Karpas-422 (cell line): ENCODE data around the gene SAMD10. TPM values are rescaled to one million over a fixed set of nuclear protein-coding genes. Genes with fewer than 3 reads are reported as not detected.

Source experiments
- DNase-seq: peaks from one replicate; pipeline ENCODE4 v3.0.0-alpha.2; 2015
- H2AFZ ChIP-seq: fragments of 200-600 bp; sonication (generic); 2 replicates; pipeline ENCODE4 v1.6.1; 2014; ENCODE audit warnings: antibody characterized with exemption, low read length, mixed read lengths
- H3K27ac ChIP-seq: fragments of 200-600 bp; sonication (generic); 2 replicates; pipeline ENCODE4 v1.5.1; 2014; ENCODE audit warnings: mild to moderate bottlenecking, low read length, moderate library complexity
- H3K27me3 ChIP-seq: fragments of 200-600 bp; sonication (generic); 2 replicates; pipeline ENCODE4 v1.6.1; 2014; ENCODE audit warnings: low read length, mixed read lengths
- H3K36me3 ChIP-seq: fragments of 200-600 bp; sonication (generic); 2 replicates; pipeline ENCODE4 v1.6.1; 2014; ENCODE audit warnings: low read length, mixed read lengths; ENCODE audit not compliant: insufficient read depth
- H3K4me1 ChIP-seq: fragments of 200-600 bp; sonication (generic); 2 replicates; pipeline ENCODE4 v1.6.1; 2014; ENCODE audit warnings: mild to moderate bottlenecking, low read length, mixed read lengths
- H3K4me2 ChIP-seq: fragments of 200-600 bp; sonication (generic); 2 replicates; pipeline ENCODE4 v1.6.1; 2014; ENCODE audit warnings: low read length, low read depth, mild to moderate bottlenecking; ENCODE audit not compliant: poor library complexity, severe bottlenecking
- H3K4me3 ChIP-seq: fragments of 200-600 bp; sonication (generic); 2 replicates; pipeline ENCODE4 v1.5.1; 2014; ENCODE audit warnings: mild to moderate bottlenecking, antibody characterized with exemption, low read length, mixed read lengths
- H3K79me2 ChIP-seq: fragments of 200-600 bp; sonication (generic); 2 replicates; pipeline ENCODE4 v1.6.1; 2014; ENCODE audit warnings: mild to moderate bottlenecking, low read length, mixed read lengths
- H3K9ac ChIP-seq: fragments of 200-600 bp; sonication (generic); 2 replicates; pipeline ENCODE4 v1.6.0; 2014; ENCODE audit warnings: low read length
- H3K9me2 ChIP-seq: fragments of 200-600 bp; sonication (generic), shearing (Covaris generic); replicated peaks from 2 replicates; pipeline ENCODE4 v1.6.0; 2014; ENCODE audit warnings: mild to moderate bottlenecking, low read length, moderate library complexity; ENCODE audit not compliant: insufficient read depth
- H3K9me3 ChIP-seq: fragments of 300-700, 200-600 bp; sonication (generic); 2 replicates; pipeline ENCODE4 v1.6.1; 2014; ENCODE audit warnings: low read length, mixed read lengths
- H4K20me1 ChIP-seq: fragments of 200-600 bp; sonication (generic); 2 replicates; pipeline ENCODE4 v1.6.1; 2014; ENCODE audit warnings: mild to moderate bottlenecking, antibody characterized with exemption, low read length, low read depth; ENCODE audit not compliant: insufficient read depth
- total RNA-seq: library from RNA; depleted of rRNA; stranded (reverse); fragments of >200 nt; shearing (Covaris generic); gene quantifications from 2 replicates; pipeline ENCODE4 v1.2.3, GENCODE V29; 2014; ENCODE audit warnings: low replicate concordance

Gene SAMD10
- total RNA-seq, 1 experiment from 2014 or later = 11.7 TPM

DNA sequence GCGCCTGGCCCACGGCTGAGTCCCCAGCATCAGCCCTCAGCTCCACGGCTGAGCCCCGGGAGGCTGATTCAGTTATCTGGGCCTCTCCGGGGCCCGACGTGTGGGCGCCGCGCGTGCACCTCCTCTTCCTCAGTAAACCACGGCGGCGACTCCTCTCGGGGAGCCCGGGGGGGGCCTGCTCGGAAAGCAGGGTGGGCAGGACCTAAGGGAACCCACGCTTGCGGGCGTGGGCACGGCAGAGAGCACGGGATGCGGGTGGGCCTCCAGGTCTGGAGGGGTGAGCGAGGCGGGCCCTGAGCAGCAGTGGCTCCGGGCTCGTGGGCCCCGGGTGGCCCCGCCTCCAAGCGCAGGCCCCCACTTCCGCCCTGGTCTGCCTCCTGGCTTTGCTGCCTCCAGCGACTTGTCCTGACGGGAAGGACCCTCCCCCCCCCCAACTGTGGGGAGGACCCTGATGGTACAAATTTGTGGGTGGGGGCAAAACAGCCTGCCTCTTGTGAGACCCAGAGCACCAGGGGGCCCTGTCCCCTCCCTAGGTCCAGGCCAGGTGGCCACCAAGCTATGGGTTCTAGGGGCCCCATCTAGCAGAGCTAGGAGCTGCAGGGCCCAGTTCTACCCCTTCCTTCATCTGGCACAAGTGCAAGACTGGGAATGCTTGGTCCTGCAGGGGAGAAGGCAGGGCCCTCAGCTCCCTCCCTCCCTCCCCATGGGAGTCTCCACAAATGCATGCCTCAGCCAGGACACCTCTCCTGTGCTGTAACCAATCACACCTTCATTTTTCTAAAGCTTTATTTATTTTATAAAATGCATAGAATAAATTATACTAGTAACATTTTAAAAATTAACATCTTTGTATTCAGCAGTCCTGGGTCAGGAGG, 40.1 kb downstream of the SAMD10 start:
- peaks cover 4% of the 10 kb centered on the region; the same call in 1 of the 2 replicates for H4K20me1 ChIP-seq
- no peak overlapping the region for H3K4me3 ChIP-seq

DNA sequence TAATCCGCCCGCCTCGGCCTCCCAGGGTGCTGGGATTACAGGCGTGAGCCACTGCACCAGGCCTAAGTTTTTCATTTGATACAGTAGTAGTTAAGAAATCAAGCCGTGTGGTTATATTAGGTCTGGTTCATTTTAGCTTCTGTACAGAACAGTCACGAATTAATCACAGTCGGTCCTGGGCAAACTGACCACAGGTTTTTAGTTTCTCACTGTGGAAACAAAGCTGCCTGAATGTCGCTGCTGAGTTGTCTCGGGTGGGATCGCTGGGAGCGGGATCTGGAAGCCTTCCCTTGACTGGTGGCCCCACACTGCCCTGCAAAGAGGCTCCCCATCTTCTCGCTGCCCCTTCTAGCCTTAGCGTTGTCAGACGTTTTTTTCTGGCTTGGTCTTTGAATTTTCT, 41.8 kb downstream of the SAMD10 start:
- Histone ChIP-seq H3K4me3 (no peak overlapping the region), H3K4me1 (no peaks in the 10 kb centered on the region), H3K9me2 (no peaks in the 10 kb centered on the region), H3K9ac (no peak overlapping the region), H3K36me3 (0 out of 2 replicates have a peak, but pooled peaks cover under 1% of the 10 kb centered on the region), H3K27me3 (no peaks in the 10 kb centered on the region), H2AFZ (no peak overlapping the region), H3K27ac (no peak overlapping the region), H3K79me2 (no peaks in the 10 kb centered on the region), H4K20me1 (peaks cover 4% of the 10 kb centered on the region; the same call in 1 of the 2 replicates), H3K4me2 (no peak overlapping the region), H3K9me3 (no peaks in the 10 kb centered on the region)
- no peak for DNase-seq

More for the DNA sequence above, 40.1 kb downstream of the SAMD10 start:
- H3K4me1 ChIP-seq = no peaks in the 10 kb centered on the region
- no peak overlapping the region for H3K9ac ChIP-seq
- H2AFZ ChIP-seq = no peak overlapping the region
- 0 out of 2 replicates have a peak, but pooled peaks cover 4% of the 10 kb centered on the region for H3K36me3 ChIP-seq
- no peak for DNase-seq
- H3K79me2 ChIP-seq = no peaks in the 10 kb centered on the region
- no peaks in the 10 kb centered on the region for H3K9me3 ChIP-seq
- H3K9me2 ChIP-seq = no peaks in the 10 kb centered on the region
- H3K27me3 ChIP-seq = no peaks in the 10 kb centered on the region
- H3K27ac ChIP-seq = no peak overlapping the region
- H3K4me2 ChIP-seq = no peak overlapping the region

DNA sequence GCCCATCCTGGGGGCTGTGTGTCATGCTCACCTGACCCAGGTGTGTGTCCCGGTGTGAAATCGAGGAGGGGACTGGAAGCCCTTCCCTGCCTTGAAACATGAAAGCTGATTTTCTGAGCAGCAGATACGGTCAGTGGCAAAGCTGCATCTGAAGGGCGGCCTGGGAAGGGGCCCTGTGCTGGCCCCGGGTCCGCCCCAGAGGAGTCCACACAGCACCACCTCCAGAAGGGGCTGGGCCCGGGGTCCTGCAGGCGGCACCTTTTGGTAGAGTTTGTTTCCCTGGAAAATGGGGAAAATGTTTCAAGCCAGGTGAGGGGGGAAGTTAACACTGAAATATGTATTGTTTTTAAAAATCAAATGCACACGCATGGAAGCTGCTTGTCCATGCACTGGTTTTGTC, 44.0 kb downstream of the SAMD10 start:
- no peak overlapping the region for H3K27ac ChIP-seq
- no peak overlapping the region for H2AFZ ChIP-seq
- H3K4me3 ChIP-seq = no peak overlapping the region
- H4K20me1 ChIP-seq = no peaks in the 10 kb centered on the region
- H3K9ac ChIP-seq = no peak overlapping the region
- H3K36me3 ChIP-seq = 0 out of 2 replicates have a peak, but pooled peaks cover 2% of the 10 kb centered on the region
- no peaks in the 10 kb centered on the region for H3K9me3 ChIP-seq
- H3K79me2 ChIP-seq = no peaks in the 10 kb centered on the region
- H3K4me2 ChIP-seq = no peak overlapping the region
- DNase-seq = no peak
- no peaks in the 10 kb centered on the region for H3K9me2 ChIP-seq
- no peaks in the 10 kb centered on the region for H3K4me1 ChIP-seq
- H3K27me3 ChIP-seq = no peaks in the 10 kb centered on the region

DNA sequence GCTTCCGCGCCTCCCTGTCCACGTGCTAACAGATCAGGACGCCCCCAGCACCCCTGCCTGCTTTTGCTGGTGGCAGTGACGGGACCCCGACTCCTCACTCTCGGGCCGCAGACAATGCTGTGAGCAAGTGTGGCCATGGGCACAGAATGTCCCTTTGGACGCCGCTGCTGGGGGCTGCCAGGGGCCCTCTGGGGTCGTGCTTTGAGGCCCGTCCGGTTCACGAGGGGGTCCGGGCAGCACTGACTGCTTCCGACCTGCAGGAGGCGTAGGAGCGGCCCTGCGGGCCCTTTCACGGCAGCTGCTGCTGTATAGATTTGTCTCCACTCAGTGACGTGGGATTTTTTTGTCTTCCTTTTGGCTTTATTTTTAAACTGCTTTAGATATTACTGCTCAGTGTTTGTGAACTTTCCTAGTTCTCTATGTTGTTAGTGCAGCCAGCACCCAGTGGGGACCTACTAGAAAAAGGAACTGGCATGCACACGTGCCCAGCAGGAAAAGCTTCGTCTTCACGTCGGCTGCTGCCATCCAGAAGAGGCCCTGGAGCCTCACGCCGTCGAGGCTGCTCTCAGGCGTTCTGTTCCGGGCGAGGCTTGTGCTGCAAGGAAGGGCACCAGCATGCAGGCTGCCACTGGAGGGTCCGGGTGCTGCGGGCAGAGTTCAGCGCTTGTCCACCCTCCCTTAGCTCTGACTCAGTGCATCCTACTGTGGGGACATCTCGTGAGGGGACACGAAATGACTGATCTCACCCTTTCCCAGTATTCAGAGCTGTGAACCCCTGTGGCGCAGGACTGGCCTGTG, 45.0 kb downstream of the SAMD10 start:
- H3K27me3 ChIP-seq = no peaks in the 10 kb centered on the region
- H3K9ac ChIP-seq = no peak overlapping the region
- H3K9me3 ChIP-seq = no peaks in the 10 kb centered on the region
- no peak for DNase-seq
- no peaks in the 10 kb centered on the region for H3K9me2 ChIP-seq
- no peak overlapping the region for H3K27ac ChIP-seq
- no peaks in the 10 kb centered on the region for H3K79me2 ChIP-seq
- H3K4me2 ChIP-seq = no peak overlapping the region
- no peaks in the 10 kb centered on the region for H4K20me1 ChIP-seq
- 0 out of 2 replicates have a peak, but pooled peaks cover 2% of the 10 kb centered on the region for H3K36me3 ChIP-seq
- no peak overlapping the region for H3K4me3 ChIP-seq
- H2AFZ ChIP-seq = no peak overlapping the region
- H3K4me1 ChIP-seq = no peaks in the 10 kb centered on the region

DNA sequence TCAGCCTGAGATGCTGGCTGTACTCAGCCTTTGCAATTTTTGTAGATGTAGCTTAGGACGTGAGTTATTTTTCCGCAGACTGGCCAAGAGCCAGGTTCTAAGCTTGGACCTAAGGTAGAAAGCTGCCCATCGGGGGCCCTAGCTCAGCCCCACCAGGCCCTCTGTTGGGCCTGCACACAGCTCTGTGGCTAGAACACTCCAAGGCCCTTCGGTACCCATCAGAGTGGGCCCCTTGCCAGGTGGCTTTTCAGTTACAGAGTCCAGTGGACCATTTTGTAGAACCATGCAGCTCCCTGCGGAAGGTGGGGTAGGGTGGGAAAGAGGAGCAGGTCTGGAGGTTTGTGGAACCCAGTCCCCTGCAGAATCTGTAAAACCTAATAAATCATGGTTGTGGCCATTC, 45.8 kb downstream of the SAMD10 start:
- no peaks in the 10 kb centered on the region for H4K20me1 ChIP-seq
- no peak for DNase-seq

DNA sequence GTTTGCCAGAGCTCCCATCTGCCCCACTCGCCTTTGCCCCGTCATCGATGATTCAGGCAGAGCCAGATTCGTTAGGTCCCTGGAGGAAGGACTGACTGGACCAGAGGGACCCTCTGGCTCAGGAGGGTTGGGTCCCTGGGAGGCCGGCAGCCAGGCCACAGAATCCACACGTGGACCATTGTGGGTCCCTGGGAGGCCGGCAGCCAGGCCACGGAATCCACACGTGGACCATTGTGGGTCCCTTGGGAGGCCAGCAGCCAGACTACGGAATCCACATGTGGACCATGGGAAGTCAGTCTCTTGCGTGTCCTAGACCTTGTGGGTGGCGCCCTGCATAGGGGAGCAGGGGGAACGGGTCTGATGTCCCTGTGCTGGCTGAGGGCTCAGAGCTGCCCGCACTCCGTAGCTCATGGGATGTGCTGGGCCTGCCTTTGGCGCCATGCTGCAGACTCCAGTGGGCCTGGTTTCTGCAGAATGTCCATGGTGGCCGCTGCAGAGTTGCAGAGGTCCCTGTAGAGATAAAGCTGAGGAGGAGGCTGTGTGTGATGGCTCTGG, 46.8 kb downstream of the SAMD10 start:
- H3K4me1 ChIP-seq = no peaks in the 10 kb centered on the region
- H3K4me3 ChIP-seq = no peak overlapping the region
- H3K79me2 ChIP-seq = no peaks in the 10 kb centered on the region; the same call in 1 of the 2 replicates
- no peak overlapping the region for H3K4me2 ChIP-seq
- no peak overlapping the region for H3K27ac ChIP-seq
- no peaks in the 10 kb centered on the region for H3K9me3 ChIP-seq
- H2AFZ ChIP-seq = no peak overlapping the region
- no peak overlapping the region for H3K9ac ChIP-seq
- 0 out of 2 replicates have a peak, but pooled peaks cover 6% of the 10 kb centered on the region for H3K36me3 ChIP-seq
- DNase-seq = no peak
- no peaks in the 10 kb centered on the region for H4K20me1 ChIP-seq
- H3K27me3 ChIP-seq = no peaks in the 10 kb centered on the region
- H3K9me2 ChIP-seq = no peaks in the 10 kb centered on the region

More for the DNA sequence above, 45.8 kb downstream of the SAMD10 start:
- Histone ChIP-seq H3K9me3 (no peaks in the 10 kb centered on the region), H3K27ac (no peak overlapping the region), H3K9ac (no peak overlapping the region), H2AFZ (no peak overlapping the region), H3K79me2 (no peaks in the 10 kb centered on the region), H3K27me3 (no peaks in the 10 kb centered on the region), H3K4me2 (no peak overlapping the region), H3K4me1 (no peaks in the 10 kb centered on the region), H3K36me3 (0 out of 2 replicates have a peak, but pooled peaks cover 4% of the 10 kb centered on the region), H3K9me2 (no peaks in the 10 kb centered on the region), H3K4me3 (no peak overlapping the region)

DNA sequence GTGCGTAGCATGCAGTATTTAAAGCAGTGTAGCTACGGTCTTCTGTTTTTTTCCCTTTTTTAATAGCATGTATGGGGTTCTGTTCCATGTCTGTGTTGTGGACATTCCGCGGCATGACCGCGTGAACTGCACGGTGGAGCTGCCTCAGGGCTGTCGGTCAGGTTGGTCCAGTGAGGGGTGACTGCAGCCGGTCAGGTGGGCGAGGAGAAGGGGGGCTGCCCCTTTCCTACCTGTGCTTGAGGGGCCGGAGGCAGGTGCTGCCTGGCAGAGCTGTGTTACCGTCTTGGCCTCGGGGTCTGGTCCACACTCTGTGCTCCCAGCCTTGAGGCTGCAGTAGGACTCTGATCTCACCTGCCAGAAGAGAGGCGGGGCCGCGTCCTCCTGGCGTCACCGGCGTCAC, 47.7 kb downstream of the SAMD10 start:
- H2AFZ ChIP-seq = no peak overlapping the region
- H3K4me1 ChIP-seq = no peaks in the 10 kb centered on the region
- no peaks in the 10 kb centered on the region for H3K27me3 ChIP-seq
- H3K36me3 ChIP-seq = 0 out of 2 replicates have a peak, but pooled peaks cover 6% of the 10 kb centered on the region
- H4K20me1 ChIP-seq = no peaks in the 10 kb centered on the region
- H3K4me3 ChIP-seq = no peak overlapping the region
- peaks cover under 1% of the 10 kb centered on the region; the same call in 1 of the 2 replicates for H3K79me2 ChIP-seq
- H3K9me2 ChIP-seq = no peaks in the 10 kb centered on the region
- no peak overlapping the region for H3K27ac ChIP-seq
- no peaks in the 10 kb centered on the region for H3K9me3 ChIP-seq
- DNase-seq = no peak
- H3K9ac ChIP-seq = no peak overlapping the region
- no peak overlapping the region for H3K4me2 ChIP-seq
